ENCODE measurements around the gene DIAPH3.

GRCh38 chr13:59979589-59979988 is 184.1 kb downstream of the DIAPH3 start:
- TF ChIP-seq POLR2AphosphoS5 (IDR thresholded peaks at IDR 0.05) (no peak), EP300 (IDR thresholded peaks at IDR 0.05) (no peak), CTCF (IDR thresholded peaks at IDR 0.05) (no peak)

All from sigmoid colon (tissue), 4 donors.